ENCODE results near the gene PCDHGA3. TPM values are rescaled to one million over a fixed set of nuclear protein-coding genes. Genes with fewer than 3 reads are reported as not detected.
"Not testable (repeated sequence)": the region's sequence is repeated elsewhere in the genome, so short reads cannot be mapped to it uniquely, and the experiment has no call there.

The PCDHGA3 gene
- total RNA-seq, 1 experiment from 2014 or later, result not detected

GRCh38 chr5:141384471-141385267 is 41.0 kb downstream of the PCDHGA3 start:
- ChIA-PET CTCF (no interaction called here), POLR2A (no interaction called here)
- BruUV-seq (replicated peaks), result no TSS peak
- in situ Hi-C loops (cut with HindIII; ENCODE audit: low pct_unique_long_range_greater_than_20kb, low sequenced_read_pairs), result no loop called here
- Histone ChIP-seq H3K36me3 (ENCODE audit: control insufficient read depth, insufficient read depth, low read length) (no peaks in the 10 kb centered on the region), H3K4me3 (ENCODE audit: low read depth in 2 of 2, low read length in 2 of 2) (no peak overlapping the region), H3K9me3 (ENCODE audit: control insufficient read depth, insufficient read depth, low read depth, low read length) (no peaks in the 10 kb centered on the region), H3K27me3 (ENCODE audit: control insufficient read depth, insufficient read depth, low read length) (no peaks in the 10 kb centered on the region), H3K4me1 (ENCODE audit: control insufficient read depth, insufficient read depth, low read length) (no peaks in the 10 kb centered on the region), H3K27ac (ENCODE audit: low read length) (no peak overlapping the region)
- TF ChIP-seq SIN3A (IDR thresholded peaks at IDR 0.05; ENCODE audit: borderline replicate concordance, insufficient read depth, low read depth, low read length) (no peak), TCF7L2 (IDR thresholded peaks at IDR 0.05; ENCODE audit: low read depth, low read length) (no peak), POLR2AphosphoS5 (IDR thresholded peaks at IDR 0.05; ENCODE audit: low read depth, low read length) (no peak), CTCF (IDR thresholded peaks at IDR 0.05) (no peak)
- TF ChIP-seq, protein P1, sequence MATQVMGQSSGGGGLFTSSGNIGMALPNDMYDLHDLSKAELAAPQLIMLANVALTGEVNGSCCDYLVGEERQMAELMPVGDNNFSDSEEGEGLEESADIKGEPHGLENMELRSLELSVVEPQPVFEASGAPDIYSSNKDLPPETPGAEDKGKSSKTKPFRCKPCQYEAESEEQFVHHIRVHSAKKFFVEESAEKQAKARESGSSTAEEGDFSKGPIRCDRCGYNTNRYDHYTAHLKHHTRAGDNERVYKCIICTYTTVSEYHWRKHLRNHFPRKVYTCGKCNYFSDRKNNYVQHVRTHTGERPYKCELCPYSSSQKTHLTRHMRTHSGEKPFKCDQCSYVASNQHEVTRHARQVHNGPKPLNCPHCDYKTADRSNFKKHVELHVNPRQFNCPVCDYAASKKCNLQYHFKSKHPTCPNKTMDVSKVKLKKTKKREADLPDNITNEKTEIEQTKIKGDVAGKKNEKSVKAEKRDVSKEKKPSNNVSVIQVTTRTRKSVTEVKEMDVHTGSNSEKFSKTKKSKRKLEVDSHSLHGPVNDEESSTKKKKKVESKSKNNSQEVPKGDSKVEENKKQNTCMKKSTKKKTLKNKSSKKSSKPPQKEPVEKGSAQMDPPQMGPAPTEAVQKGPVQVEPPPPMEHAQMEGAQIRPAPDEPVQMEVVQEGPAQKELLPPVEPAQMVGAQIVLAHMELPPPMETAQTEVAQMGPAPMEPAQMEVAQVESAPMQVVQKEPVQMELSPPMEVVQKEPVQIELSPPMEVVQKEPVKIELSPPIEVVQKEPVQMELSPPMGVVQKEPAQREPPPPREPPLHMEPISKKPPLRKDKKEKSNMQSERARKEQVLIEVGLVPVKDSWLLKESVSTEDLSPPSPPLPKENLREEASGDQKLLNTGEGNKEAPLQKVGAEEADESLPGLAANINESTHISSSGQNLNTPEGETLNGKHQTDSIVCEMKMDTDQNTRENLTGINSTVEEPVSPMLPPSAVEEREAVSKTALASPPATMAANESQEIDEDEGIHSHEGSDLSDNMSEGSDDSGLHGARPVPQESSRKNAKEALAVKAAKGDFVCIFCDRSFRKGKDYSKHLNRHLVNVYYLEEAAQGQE (IDR thresholded peaks at IDR 0.05; ENCODE audit: insufficient read depth in 1 of 2, low read depth in 2 of 2, low read length in 1 of 2), result no peak
- ATAC-seq, result no peak
- DNase-seq (ENCODE audit: low read depth, low spot score), result no peak
- intact Hi-C loops (cut with micrococcal nuclease; ENCODE audit: unreplicated experiment), result no loop called here

GRCh38 chr5:141387557-141388311 is 44.1 kb downstream of the PCDHGA3 start, which contains the start of gene PCDHGB4:
Gene PCDHGB4 (plus strand): TSS chr5:141387698. CDS start chr5:141387885, 187 bp downstream.
- H3K4me3 ChIP-seq (ENCODE audit: low read depth in 2 of 2, low read length in 2 of 2); ATAC-seq; H3K27me3 ChIP-seq (ENCODE audit: control insufficient read depth, insufficient read depth, low read length); intact Hi-C loops (cut with micrococcal nuclease; ENCODE audit: unreplicated experiment); H3K9me3 ChIP-seq (ENCODE audit: control insufficient read depth, insufficient read depth, low read depth, low read length); BruUV-seq (replicated peaks); DNase-seq (ENCODE audit: low read depth, low spot score); H3K4me1 ChIP-seq (ENCODE audit: control insufficient read depth, insufficient read depth, low read length); POLR2A ChIA-PET; in situ Hi-C loops (cut with HindIII; ENCODE audit: low pct_unique_long_range_greater_than_20kb, low sequenced_read_pairs); CTCF ChIA-PET; H3K27ac ChIP-seq (ENCODE audit: low read length); H3K36me3 ChIP-seq (ENCODE audit: control insufficient read depth, insufficient read depth, low read length): not testable (repeated sequence)

DNA sequence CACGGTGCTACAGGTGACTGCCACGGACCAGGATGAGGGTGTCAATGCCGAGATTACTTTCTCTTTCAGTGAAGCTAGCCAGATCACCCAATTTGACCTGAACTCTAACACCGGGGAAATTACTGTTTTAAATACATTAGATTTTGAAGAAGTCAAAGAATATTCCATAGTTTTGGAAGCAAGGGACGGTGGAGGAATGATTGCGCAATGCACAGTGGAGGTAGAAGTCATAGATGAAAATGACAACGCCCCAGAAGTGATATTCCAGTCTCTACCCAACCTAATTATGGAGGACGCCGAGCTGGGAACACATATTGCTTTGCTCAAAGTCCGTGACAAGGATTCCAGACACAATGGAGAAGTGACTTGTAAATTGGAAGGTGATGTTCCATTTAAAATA is 45.0 kb downstream of the PCDHGA3 start:
- Histone ChIP-seq H3K27ac (ENCODE audit: low read length) (no peak overlapping the region), H3K4me1 (ENCODE audit: control insufficient read depth, insufficient read depth, low read length) (no peaks in the 10 kb centered on the region), H3K4me3 (ENCODE audit: low read depth in 2 of 2, low read length in 2 of 2) (no peak overlapping the region), H3K27me3 (ENCODE audit: control insufficient read depth, insufficient read depth, low read length) (no peaks in the 10 kb centered on the region), H3K9me3 (ENCODE audit: control insufficient read depth, insufficient read depth, low read depth, low read length) (no peaks in the 10 kb centered on the region; the same call in 1 of the 2 replicates), H3K36me3 (ENCODE audit: control insufficient read depth, insufficient read depth, low read length) (no peaks in the 10 kb centered on the region)
- no TSS peak for BruUV-seq (replicated peaks)
- ATAC-seq (no peak), DNase-seq (ENCODE audit: low read depth, low spot score) (no peak)
- CTCF ChIA-PET, result no interaction called here
- in situ Hi-C loops (cut with HindIII; ENCODE audit: low pct_unique_long_range_greater_than_20kb, low sequenced_read_pairs) (no loop called here), intact Hi-C loops (cut with micrococcal nuclease; ENCODE audit: unreplicated experiment) (no loop called here)
- POLR2A ChIA-PET, result no interaction called here
- no peak for TF ChIP-seq SIN3A (IDR thresholded peaks at IDR 0.05; ENCODE audit: borderline replicate concordance, insufficient read depth, low read depth, low read length)
- TF ChIP-seq CTCF (IDR thresholded peaks at IDR 0.05), result no peak
- no peak for TF ChIP-seq TCF7L2 (IDR thresholded peaks at IDR 0.05; ENCODE audit: low read depth, low read length)
- no peak for TF ChIP-seq POLR2AphosphoS5 (IDR thresholded peaks at IDR 0.05; ENCODE audit: low read depth, low read length)
- TF ChIP-seq, protein P1 (IDR thresholded peaks at IDR 0.05; ENCODE audit: insufficient read depth in 1 of 2, low read depth in 2 of 2, low read length in 1 of 2), result no peak
